Limb (tissue), 2 donors: ENCODE results near the gene DDI1.

ENCODE experiments used
- DNase-seq, 2 donors: peaks; one replicate each; pipeline ENCODE4 v3.0.0-alpha.2; 2016; ENCODE audit errors: extremely low spot score in 2 of 2

DDI1 gene

GRCh38 chr11:104076455-104076854, 40.0 kb downstream of the DDI1 start:
- DNase-seq, result no peak

DNA sequence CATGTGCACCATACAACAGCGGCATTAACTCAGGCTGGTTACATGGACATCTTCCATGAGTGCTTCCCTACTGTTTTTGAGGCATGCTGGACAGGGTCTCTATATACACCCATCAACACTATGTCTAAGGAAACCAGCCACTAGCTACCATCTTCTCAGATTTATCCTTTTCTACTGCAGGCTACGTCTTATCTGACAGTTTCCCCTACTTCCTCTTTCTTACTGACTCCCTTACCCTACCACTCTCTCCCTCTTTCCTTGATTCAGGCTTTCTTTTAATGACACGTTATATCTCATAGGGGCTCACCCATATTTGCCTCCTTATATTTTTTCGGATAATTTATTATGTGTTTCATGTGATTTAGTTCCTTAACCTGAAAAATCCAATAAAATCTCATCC, 41.8 kb downstream of the DDI1 start:
- DNase-seq, result no peak

DNA sequence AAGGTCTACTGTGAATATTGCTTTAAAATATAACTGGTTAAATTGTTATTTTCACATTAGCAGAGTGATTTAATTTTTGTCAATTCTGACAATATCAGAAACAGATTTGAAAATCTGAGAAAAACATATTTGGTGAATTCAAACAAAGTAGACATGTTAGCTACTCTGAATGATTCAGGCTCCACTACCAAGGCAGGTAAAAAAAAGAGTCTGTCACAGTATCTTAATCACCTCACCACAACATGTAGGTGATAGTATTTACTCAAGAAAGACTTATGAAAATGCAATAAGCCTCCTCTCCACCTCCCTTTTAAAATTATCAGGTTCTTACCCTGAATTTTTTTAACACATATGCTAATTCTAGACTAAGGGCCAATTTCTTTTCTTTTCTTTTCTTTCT, 42.6 kb downstream of the DDI1 start:
- no peak for DNase-seq

DNA sequence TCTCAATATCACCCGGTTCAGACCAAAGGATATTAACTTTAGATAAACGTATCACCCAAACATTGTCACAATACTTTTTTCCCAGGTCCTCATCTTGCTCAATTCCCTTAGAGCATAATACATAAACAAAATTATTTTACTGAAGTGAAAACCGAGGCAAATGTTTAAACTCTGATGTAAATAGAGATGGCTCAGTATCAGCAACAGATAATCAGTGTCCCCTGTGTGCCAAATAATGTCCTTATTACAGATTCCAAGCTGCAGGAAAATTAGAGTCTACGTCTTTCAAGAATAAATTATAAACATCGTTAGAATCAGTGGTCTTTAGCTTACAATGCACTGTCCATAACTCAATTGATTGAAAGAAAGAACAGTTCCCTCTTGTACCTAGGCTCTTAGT, 50.2 kb downstream of the DDI1 start:
- DNase-seq, result no peak
